OCI-LY3 (cell line): ENCODE results near the gene LPAR2.

Experiments used
- EZH2phosphoT487 ChIP-seq: fragments of 200-600 bp; shearing (Covaris generic); IDR thresholded peaks from 2 replicates; pipeline ENCODE4 v1.6.1; 2018; ENCODE audit warnings: antibody characterized with exemption, mixed run types, low read depth
- TF ChIP-seq, protein P1 (sequence below): fragments of 200-600, 300-600 bp; sonication (generic); IDR thresholded peaks from 2 replicates; pipeline ENCODE4 v1.5.1; 2014; ENCODE audit warnings: antibody characterized with exemption, low read length, low read depth

DNA sequence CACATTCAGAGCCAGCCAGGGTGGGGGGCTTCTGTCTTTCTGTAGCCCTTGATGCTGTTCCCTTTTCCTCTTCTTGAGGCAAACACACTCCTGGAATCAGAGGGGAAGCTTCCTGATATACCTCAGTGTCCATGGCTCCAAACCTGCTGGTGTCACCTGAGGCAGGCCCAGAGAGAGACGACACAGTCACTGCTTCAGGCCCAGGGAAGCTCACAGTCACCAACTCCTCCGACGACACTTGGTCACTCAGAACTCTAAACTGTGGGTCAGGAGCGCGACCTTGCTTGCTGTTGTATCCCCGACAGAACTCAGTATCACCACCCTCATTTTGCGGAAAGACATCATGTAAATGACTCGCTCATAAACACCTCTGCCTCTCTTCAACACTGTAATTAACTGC, 34.3 kb upstream of the LPAR2 start:
- TF ChIP-seq, protein P1, sequence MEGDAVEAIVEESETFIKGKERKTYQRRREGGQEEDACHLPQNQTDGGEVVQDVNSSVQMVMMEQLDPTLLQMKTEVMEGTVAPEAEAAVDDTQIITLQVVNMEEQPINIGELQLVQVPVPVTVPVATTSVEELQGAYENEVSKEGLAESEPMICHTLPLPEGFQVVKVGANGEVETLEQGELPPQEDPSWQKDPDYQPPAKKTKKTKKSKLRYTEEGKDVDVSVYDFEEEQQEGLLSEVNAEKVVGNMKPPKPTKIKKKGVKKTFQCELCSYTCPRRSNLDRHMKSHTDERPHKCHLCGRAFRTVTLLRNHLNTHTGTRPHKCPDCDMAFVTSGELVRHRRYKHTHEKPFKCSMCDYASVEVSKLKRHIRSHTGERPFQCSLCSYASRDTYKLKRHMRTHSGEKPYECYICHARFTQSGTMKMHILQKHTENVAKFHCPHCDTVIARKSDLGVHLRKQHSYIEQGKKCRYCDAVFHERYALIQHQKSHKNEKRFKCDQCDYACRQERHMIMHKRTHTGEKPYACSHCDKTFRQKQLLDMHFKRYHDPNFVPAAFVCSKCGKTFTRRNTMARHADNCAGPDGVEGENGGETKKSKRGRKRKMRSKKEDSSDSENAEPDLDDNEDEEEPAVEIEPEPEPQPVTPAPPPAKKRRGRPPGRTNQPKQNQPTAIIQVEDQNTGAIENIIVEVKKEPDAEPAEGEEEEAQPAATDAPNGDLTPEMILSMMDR = no peak
- TF ChIP-seq EZH2phosphoT487 = no peak
